HepG2 (cell line): Measurements from ENCODE around the gene SLIT3. TPM values are rescaled to one million over a fixed set of nuclear protein-coding genes. Genes with fewer than 3 reads are reported as not detected.

Experiments
- ATAC-seq: fragments of 200-7000 bp; cut with Tn5 transposase; 3 replicates; pipeline ENCODE4 v1.9.1; 2020; ENCODE audit warnings: mild to moderate bottlenecking, moderate library complexity
- BruUV-seq: library from RNA; stranded (reverse); fragments of 400-500 nt; replicated peaks from 2 replicates; lab custom pipeline; 2021; lab: Mats Ljungman, UMichigan
- CTCF ChIA-PET: fragments of 300-600 bp; formaldehyde crosslinking; extraction: SDS; loops from one replicate; lab custom pipeline; 2021; ENCODE audit warnings: low total read pairs, inconsistent platforms, low intra/inter-chr PET ratio; lab: Yijun Ruan, JAX
- POLR2A ChIA-PET: fragments of 350-600 bp; sonication (Branson Sonifier 250); formaldehyde crosslinking; loops from one replicate; lab custom pipeline; 2020; ENCODE audit warnings: antibody characterized with exemption, inconsistent platforms; lab: Yijun Ruan, JAX
- DNase-seq: peaks from one replicate; pipeline ENCODE4 v3.0.0-alpha.2; 2015; ENCODE audit warnings: low spot score
- FAIRE-seq: peaks from 3 replicates; lab custom pipeline; 2011; peaks lifted over from hg19 to GRCh38; lab: Jason Lieb, UNC
- H2AFZ ChIP-seq: one replicate; pipeline ENCODE4 v1.6.1; 2011; ENCODE audit warnings: low read length, inconsistent platforms
- H3K27ac ChIP-seq: fragments of 300-600 bp; 3 replicates; pipeline ENCODE4 v1.8.0; 2011; ENCODE audit warnings: mixed run types, mild to moderate bottlenecking, mixed read lengths, low read length, inconsistent platforms; ENCODE audit not compliant: insufficient read depth; ENCODE audit errors: extremely low read length
- H3K27me3 ChIP-seq, 2 experiments: fragments of 200-600 bp in 1 of 2; 2 replicates in 1 of 2; 3 replicates in 1 of 2; pipeline versions ENCODE4 v1.6.0 to v1.8.0; 2011; ENCODE audit warnings: low read length in 2 of 2, mild to moderate bottlenecking in 2 of 2, moderate library complexity in 2 of 2, inconsistent platforms in 1 of 2; ENCODE audit not compliant: insufficient read depth in 2 of 2, control insufficient read depth in 1 of 2
- H3K36me3 ChIP-seq, 2 experiments: fragments of 200-600 bp in 1 of 2; replicated peaks in 1 of 2; 2 replicates in 1 of 2; 3 replicates in 1 of 2; pipeline versions ENCODE4 v1.5.1 to v1.8.0; 2011; ENCODE audit warnings: low read length in 2 of 2, inconsistent platforms in 1 of 2; ENCODE audit not compliant: insufficient read depth in 2 of 2, control insufficient read depth in 1 of 2
- H3K4me1 ChIP-seq: 2 replicates; pipeline ENCODE4 v1.5.1; 2012; ENCODE audit warnings: low read length, inconsistent platforms; ENCODE audit not compliant: insufficient read depth
- H3K4me2 ChIP-seq: 2 replicates; pipeline ENCODE4 v1.6.0; 2011; ENCODE audit warnings: low read depth, low read length, inconsistent platforms
- H3K4me3 ChIP-seq, 3 experiments: fragments of 200-600 bp in 1 of 3; sonication (generic), shearing (Covaris generic) in 1 of 3; replicated peaks in 1 of 3; 2 replicates each; pipeline ENCODE4 v1.5.1; 2011 to 2016; ENCODE audit warnings: low read length in 3 of 3, inconsistent platforms in 2 of 3, low read depth in 2 of 3, mild to moderate bottlenecking in 2 of 3, control low read depth in 1 of 3, mixed read lengths in 1 of 3; ENCODE audit not compliant: insufficient read depth in 1 of 3
- H3K79me2 ChIP-seq: one replicate; pipeline ENCODE4 v1.6.1; 2011; ENCODE audit warnings: low read length, inconsistent platforms; ENCODE audit not compliant: insufficient read depth
- H3K9ac ChIP-seq: 2 replicates; pipeline ENCODE4 v1.6.0; 2011; ENCODE audit warnings: mild to moderate bottlenecking, low read depth, low read length, inconsistent platforms; ENCODE audit not compliant: insufficient read depth
- H3K9me3 ChIP-seq: 2 replicates; pipeline ENCODE4 v1.5.1; 2012; ENCODE audit warnings: mild to moderate bottlenecking, low read length
- H4K20me1 ChIP-seq: 2 replicates; pipeline ENCODE4 v1.6.0; 2011; ENCODE audit warnings: inconsistent platforms, mild to moderate bottlenecking, low read length, moderate library complexity; ENCODE audit not compliant: insufficient read depth
- ATAD3A ChIP-seq: sonication (generic); formaldehyde crosslinking; IDR thresholded peaks from 2 replicates; pipeline ENCODE4 v1.4.0; 2020; ENCODE audit warnings: missing genetic modification reagents
- BCL3 ChIP-seq: sonication (generic); formaldehyde crosslinking; IDR thresholded peaks from 2 replicates; pipeline ENCODE4 v1.5.1; 2020; ENCODE audit warnings: mild to moderate bottlenecking, missing genetic modification reagents, moderate library complexity
- CBX2 ChIP-seq, 2 experiments: fragments of 200-600 bp in 1 of 2; sonication (generic); formaldehyde crosslinking in 1 of 2; IDR thresholded peaks; 2 replicates each; pipeline versions ENCODE4 v1.7.0 to v1.8.1; 2018 to 2022; ENCODE audit warnings: low read depth in 2 of 2, low read length in 1 of 2, mild to moderate bottlenecking in 1 of 2, missing genetic modification reagents in 1 of 2
- CREM ChIP-seq, 2 experiments: sonication (generic) in 1 of 2; formaldehyde crosslinking in 1 of 2; IDR thresholded peaks; 2 replicates each; pipeline versions ENCODE4 v1.4.0 to v1.6.1; 2016 to 2020; ENCODE audit warnings: antibody characterized with exemption in 1 of 2, mild to moderate bottlenecking in 1 of 2, missing genetic modification reagents in 1 of 2
- DBP ChIP-seq: sonication (generic); formaldehyde crosslinking; IDR thresholded peaks from 2 replicates; pipeline ENCODE4 v1.4.0; 2020; ENCODE audit warnings: missing genetic modification reagents; ENCODE audit errors: not compliant biosample characterization
- HMGA1 ChIP-seq: sonication (generic); formaldehyde crosslinking; conservative IDR thresholded peaks from 2 replicates; pipeline ENCODE4 v1.4.0; 2020; ENCODE audit warnings: missing genetic modification reagents
- KAT8 ChIP-seq: IDR thresholded peaks from 2 replicates; pipeline ENCODE4 v1.6.1; 2016; ENCODE audit warnings: missing genetic modification reagents, missing compliant biosample characterization
- KLF16 ChIP-seq, 2 experiments: sonication (generic) in 1 of 2; formaldehyde crosslinking in 1 of 2; IDR thresholded peaks; 2 replicates each; pipeline versions ENCODE4 v1.6.1 to v1.8.0; 2016 to 2023; ENCODE audit warnings: missing genetic modification reagents in 2 of 2, missing compliant biosample characterization in 1 of 2
- NR2F6 ChIP-seq, 2 experiments: IDR thresholded peaks; 2 replicates each; pipeline ENCODE4 v1.6.1; 2016; ENCODE audit warnings: antibody characterized with exemption in 1 of 2, mild to moderate bottlenecking in 1 of 2
- PTBP1 ChIP-seq: fragments of 200-400 bp; formaldehyde crosslinking; IDR thresholded peaks from 2 replicates; pipeline ENCODE4 v1.6.1; 2018; ENCODE audit warnings: low read length, low read depth; ENCODE audit not compliant: poor library complexity, severe bottlenecking
- SIN3A ChIP-seq: IDR thresholded peaks from 2 replicates; pipeline ENCODE4 v1.6.1; 2011; ENCODE audit warnings: low read depth, mild to moderate bottlenecking, control low read depth, low read length, borderline replicate concordance
- TCF12 ChIP-seq, 2 experiments: fragments of 450-650 bp in 1 of 2; sonication (generic) in 1 of 2; formaldehyde crosslinking in 1 of 2; IDR thresholded peaks; 2 replicates each; pipeline versions ENCODE4 v1.6.1 to v1.8.0; 2017 to 2022; ENCODE audit warnings: antibody characterized with exemption in 1 of 2, mild to moderate bottlenecking in 1 of 2, missing genetic modification reagents in 1 of 2, moderate library complexity in 1 of 2
- ZNF282 ChIP-seq: fragments of 450-650 bp; IDR thresholded peaks from 2 replicates; pipeline ENCODE4 v1.6.1; 2018; ENCODE audit not compliant: partially characterized antibody
- ZNF556 ChIP-seq: sonication (generic); formaldehyde crosslinking; IDR thresholded peaks from 2 replicates; pipeline ENCODE4 v1.4.0; 2020; ENCODE audit warnings: mild to moderate bottlenecking, missing genetic modification reagents, borderline replicate concordance
- ZNF775 ChIP-seq: sonication (generic); formaldehyde crosslinking; IDR thresholded peaks from 2 replicates; pipeline ENCODE4 v1.4.0; 2020; ENCODE audit warnings: missing genetic modification reagents, mild to moderate bottlenecking, moderate library complexity, borderline replicate concordance
- ZNF816 ChIP-seq: sonication (generic); formaldehyde crosslinking; IDR thresholded peaks from 2 replicates; pipeline ENCODE4 v1.8.0; 2022; ENCODE audit warnings: missing genetic modification reagents, mild to moderate bottlenecking, borderline replicate concordance
- WGBS: methylation state at CpG from one replicate; pipeline ENCODE4 v1.1.6; 2017; ENCODE audit warnings: low lambda C conversion rate; 5-methylcytosine and 5-hydroxymethylcytosine counted together
- in situ Hi-C: cut with HindIII; loops from 2 replicates; pipeline ENCODE4 v1.10.0; 2017; ENCODE audit warnings: low pct_unique_long_range_greater_than_20kb; ENCODE audit not compliant: extremely low pct_ligation_motif_present
- intact Hi-C: fragments of 100-400 bp; cut with micrococcal nuclease; formaldehyde crosslinking; loops from one replicate; pipeline ENCODE4 v1.10.0; 2022; ENCODE audit not compliant: unreplicated experiment
- polyA plus RNA-seq, 8 experiments: library from polyadenylated mRNA; depleted of rRNA in 3 of 8; stranded (reverse) in 7 of 8; unstranded in 1 of 8; fragments of >200 nt; fragmentation: Illumina TruSeq in 4 of 8; extraction: Trizol in 4 of 8; gene quantifications; 2 replicates each; pipeline versions ENCODE4 v1.2.1 to v1.2.3, GENCODE V29; 2011 to 2016; ENCODE audit warnings: low read depth in 4 of 8, missing spikeins in 1 of 8, mixed read lengths in 1 of 8; ENCODE audit not compliant: insufficient read depth in 1 of 8
- total RNA-seq, 5 experiments: library from RNA; depleted of rRNA; stranded (reverse); fragments of >200 nt; fragmentation: Illumina TruSeq; extraction: Trizol; gene quantifications; 2 replicates each; pipeline ENCODE4 v1.2.3, GENCODE V29; 2016; ENCODE audit warnings: low read depth in 1 of 5
- TF ChIP-seq, protein P1 (sequence below): sonication (generic); formaldehyde crosslinking; IDR thresholded peaks from 2 replicates; pipeline ENCODE4 v1.5.1; 2020; ENCODE audit warnings: missing genetic modification reagents, mild to moderate bottlenecking, borderline replicate concordance
- TF ChIP-seq, protein P2 (sequence below): sonication (generic); formaldehyde crosslinking; conservative IDR thresholded peaks from 2 replicates; pipeline ENCODE4 v1.8.0; 2022; ENCODE audit warnings: missing genetic modification reagents

SLIT3 gene
- total and polyA plus RNA-seq, 2 of the 13 experiments (the other 11 are each of a cell fraction or from before 2014, with no cell fraction given): not detected

- TF ChIP-seq TCF12 (IDR thresholded peaks at IDR 0.05) (no peak), TCF12 (CRISPR knock-in tag; IDR thresholded peaks at IDR 0.05) (no peak), PTBP1 (no peak), CBX2 (IDR thresholded peaks at IDR 0.05; ENCODE audit: low read depth, low read length) (no peak), CBX2 (CRISPR knock-in tag; IDR thresholded peaks at IDR 0.05; ENCODE audit: low read depth) (no peak), ZNF556 (no peak), HMGA1 (CRISPR knock-in tag) (no peak)
Measured at GRCh38 chr5:169190849-169191248, 110.1 kb downstream of the SLIT3 start (continued).

- Histone ChIP-seq H4K20me1 (no peaks in the 10 kb centered on the region), H3K9me3 (no peaks in the 10 kb centered on the region), H3K79me2 (no peaks in the 10 kb centered on the region), H3K4me2 (no peak overlapping the region), H3K4me3 (no peak overlapping the region), H2AFZ (no peak overlapping the region), H3K4me1 (no peaks in the 10 kb centered on the region), H3K27ac (no peak overlapping the region), H3K36me3 (no peaks in the 10 kb centered on the region), H3K27me3 (no peaks in the 10 kb centered on the region), H3K9ac (no peak overlapping the region)
- intact Hi-C loops (no loop called here), in situ Hi-C loops (no loop called here)
- ChIA-PET POLR2A (no interaction called here), CTCF (no interaction called here)
- WGBS: 13% methylated on average over 3 of the region's 3 CpGs
- DNase-seq (no peak), ATAC-seq (no peak), FAIRE-seq (no peak)
- BruUV-seq: no TSS peak
- TF ChIP-seq ZNF282: no peak
- TF ChIP-seq ZNF816: no peak
- TF ChIP-seq NR2F6 (IDR thresholded peaks at IDR 0.05): no peak
- TF ChIP-seq NR2F6 (CRISPR knock-in tag; IDR thresholded peaks at IDR 0.05): no peak
- no peak for TF ChIP-seq SIN3A
- TF ChIP-seq DBP (CRISPR knock-in tag): no peak
- TF ChIP-seq BCL3: no peak
- no peak for TF ChIP-seq CREM (IDR thresholded peaks at IDR 0.05)
- no peak for TF ChIP-seq CREM (CRISPR knock-in tag; IDR thresholded peaks at IDR 0.05)
- TF ChIP-seq, protein P1, sequence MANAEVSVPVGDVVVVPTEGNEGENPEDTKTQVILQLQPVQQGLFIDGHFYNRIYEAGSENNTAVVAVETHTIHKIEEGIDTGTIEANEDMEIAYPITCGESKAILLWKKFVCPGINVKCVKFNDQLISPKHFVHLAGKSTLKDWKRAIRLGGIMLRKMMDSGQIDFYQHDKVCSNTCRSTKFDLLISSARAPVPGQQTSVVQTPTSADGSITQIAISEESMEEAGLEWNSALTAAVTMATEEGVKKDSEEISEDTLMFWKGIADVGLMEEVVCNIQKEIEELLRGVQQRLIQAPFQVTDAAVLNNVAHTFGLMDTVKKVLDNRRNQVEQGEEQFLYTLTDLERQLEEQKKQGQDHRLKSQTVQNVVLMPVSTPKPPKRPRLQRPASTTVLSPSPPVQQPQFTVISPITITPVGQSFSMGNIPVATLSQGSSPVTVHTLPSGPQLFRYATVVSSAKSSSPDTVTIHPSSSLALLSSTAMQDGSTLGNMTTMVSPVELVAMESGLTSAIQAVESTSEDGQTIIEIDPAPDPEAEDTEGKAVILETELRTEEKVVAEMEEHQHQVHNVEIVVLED (CRISPR knock-in tag): no peak
- TF ChIP-seq KAT8 (CRISPR knock-in tag): no peak
- no peak for TF ChIP-seq KLF16 (CRISPR knock-in tag; IDR thresholded peaks at IDR 0.05)
- TF ChIP-seq, protein P2, sequence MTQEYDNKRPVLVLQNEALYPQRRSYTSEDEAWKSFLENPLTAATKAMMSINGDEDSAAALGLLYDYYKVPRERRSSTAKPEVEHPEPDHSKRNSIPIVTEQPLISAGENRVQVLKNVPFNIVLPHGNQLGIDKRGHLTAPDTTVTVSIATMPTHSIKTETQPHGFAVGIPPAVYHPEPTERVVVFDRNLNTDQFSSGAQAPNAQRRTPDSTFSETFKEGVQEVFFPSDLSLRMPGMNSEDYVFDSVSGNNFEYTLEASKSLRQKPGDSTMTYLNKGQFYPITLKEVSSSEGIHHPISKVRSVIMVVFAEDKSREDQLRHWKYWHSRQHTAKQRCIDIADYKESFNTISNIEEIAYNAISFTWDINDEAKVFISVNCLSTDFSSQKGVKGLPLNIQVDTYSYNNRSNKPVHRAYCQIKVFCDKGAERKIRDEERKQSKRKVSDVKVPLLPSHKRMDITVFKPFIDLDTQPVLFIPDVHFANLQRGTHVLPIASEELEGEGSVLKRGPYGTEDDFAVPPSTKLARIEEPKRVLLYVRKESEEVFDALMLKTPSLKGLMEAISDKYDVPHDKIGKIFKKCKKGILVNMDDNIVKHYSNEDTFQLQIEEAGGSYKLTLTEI (CRISPR knock-in tag): no peak
- no peak for TF ChIP-seq ZNF775 (CRISPR knock-in tag)
- no peak for TF ChIP-seq ATAD3A (CRISPR knock-in tag)
Measured at GRCh38 chr5:169185626-169186025, 115.3 kb downstream of the SLIT3 start.
